Measurements from ENCODE around the gene R3HCC1L.

DNA sequence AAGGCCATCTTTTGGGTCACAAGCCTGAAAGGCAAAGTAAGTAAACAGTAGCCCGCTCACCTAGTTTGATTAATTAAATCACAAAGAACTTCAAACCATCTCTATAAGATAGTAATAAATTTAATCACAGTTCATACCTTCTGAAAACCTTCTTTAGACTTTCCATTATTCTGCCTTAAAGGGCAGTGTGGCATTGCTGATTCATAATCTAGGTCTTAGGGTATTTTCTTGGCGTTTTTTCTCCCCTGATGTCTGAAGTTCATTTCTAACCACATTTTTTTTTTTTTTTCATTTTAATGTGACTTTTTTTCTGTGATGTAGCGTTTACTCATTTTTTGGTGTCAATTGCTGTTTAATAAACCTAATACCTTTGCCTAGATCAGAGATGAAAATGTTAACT is 106.1 kb downstream of the R3HCC1L start:
- TF ChIP-seq, protein P1, sequence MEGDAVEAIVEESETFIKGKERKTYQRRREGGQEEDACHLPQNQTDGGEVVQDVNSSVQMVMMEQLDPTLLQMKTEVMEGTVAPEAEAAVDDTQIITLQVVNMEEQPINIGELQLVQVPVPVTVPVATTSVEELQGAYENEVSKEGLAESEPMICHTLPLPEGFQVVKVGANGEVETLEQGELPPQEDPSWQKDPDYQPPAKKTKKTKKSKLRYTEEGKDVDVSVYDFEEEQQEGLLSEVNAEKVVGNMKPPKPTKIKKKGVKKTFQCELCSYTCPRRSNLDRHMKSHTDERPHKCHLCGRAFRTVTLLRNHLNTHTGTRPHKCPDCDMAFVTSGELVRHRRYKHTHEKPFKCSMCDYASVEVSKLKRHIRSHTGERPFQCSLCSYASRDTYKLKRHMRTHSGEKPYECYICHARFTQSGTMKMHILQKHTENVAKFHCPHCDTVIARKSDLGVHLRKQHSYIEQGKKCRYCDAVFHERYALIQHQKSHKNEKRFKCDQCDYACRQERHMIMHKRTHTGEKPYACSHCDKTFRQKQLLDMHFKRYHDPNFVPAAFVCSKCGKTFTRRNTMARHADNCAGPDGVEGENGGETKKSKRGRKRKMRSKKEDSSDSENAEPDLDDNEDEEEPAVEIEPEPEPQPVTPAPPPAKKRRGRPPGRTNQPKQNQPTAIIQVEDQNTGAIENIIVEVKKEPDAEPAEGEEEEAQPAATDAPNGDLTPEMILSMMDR (IDR thresholded peaks at IDR 0.05): no peak
- TF ChIP-seq POLR2AphosphoS5 (IDR thresholded peaks at IDR 0.05; ENCODE audit: low read depth, low read length) (no peak), SIN3A (IDR thresholded peaks at IDR 0.05; ENCODE audit: borderline replicate concordance, insufficient read depth, low read depth, low read length) (no peak)
- TF ChIP-seq, protein P2, sequence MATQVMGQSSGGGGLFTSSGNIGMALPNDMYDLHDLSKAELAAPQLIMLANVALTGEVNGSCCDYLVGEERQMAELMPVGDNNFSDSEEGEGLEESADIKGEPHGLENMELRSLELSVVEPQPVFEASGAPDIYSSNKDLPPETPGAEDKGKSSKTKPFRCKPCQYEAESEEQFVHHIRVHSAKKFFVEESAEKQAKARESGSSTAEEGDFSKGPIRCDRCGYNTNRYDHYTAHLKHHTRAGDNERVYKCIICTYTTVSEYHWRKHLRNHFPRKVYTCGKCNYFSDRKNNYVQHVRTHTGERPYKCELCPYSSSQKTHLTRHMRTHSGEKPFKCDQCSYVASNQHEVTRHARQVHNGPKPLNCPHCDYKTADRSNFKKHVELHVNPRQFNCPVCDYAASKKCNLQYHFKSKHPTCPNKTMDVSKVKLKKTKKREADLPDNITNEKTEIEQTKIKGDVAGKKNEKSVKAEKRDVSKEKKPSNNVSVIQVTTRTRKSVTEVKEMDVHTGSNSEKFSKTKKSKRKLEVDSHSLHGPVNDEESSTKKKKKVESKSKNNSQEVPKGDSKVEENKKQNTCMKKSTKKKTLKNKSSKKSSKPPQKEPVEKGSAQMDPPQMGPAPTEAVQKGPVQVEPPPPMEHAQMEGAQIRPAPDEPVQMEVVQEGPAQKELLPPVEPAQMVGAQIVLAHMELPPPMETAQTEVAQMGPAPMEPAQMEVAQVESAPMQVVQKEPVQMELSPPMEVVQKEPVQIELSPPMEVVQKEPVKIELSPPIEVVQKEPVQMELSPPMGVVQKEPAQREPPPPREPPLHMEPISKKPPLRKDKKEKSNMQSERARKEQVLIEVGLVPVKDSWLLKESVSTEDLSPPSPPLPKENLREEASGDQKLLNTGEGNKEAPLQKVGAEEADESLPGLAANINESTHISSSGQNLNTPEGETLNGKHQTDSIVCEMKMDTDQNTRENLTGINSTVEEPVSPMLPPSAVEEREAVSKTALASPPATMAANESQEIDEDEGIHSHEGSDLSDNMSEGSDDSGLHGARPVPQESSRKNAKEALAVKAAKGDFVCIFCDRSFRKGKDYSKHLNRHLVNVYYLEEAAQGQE (IDR thresholded peaks at IDR 0.05; ENCODE audit: insufficient read depth in 1 of 2, low read depth in 2 of 2, low read length in 1 of 2): no peak

All from Panc1 (cell line).